Natural killer cell treated with Interleukin-12 subunit alpha and Interleukin-12 subunit beta and Interleukin-15 and Interleukin-18, amount 100 ng/mL, for 72 hours (primary cell): ENCODE measurements around the gene SLC7A5. TPM values are rescaled to one million over a fixed set of nuclear protein-coding genes. Genes with fewer than 3 reads are reported as not detected.
"Not testable (repeated sequence)": the region's sequence is repeated elsewhere in the genome, so short reads cannot be mapped to it uniquely, and the experiment has no call there.

Experiments
- ATAC-seq, 2 donors: fragments of 150-1000 bp; cut with Tn5 transposase in 1 of 2; sonication (Bioruptor Pico), chemical (Tn5 transposase) in 1 of 2; 2 replicates each; pipeline ENCODE4 v1.10.0; 2021
- DNase-seq: peaks from one replicate; pipeline ENCODE4 v3.0.0; 2022; ENCODE audit warnings: low spot score
- H3K27ac Mint-ChIP-seq, 2 donors: 1 replicate in 1 of 2; 2 replicates in 1 of 2; pipeline ENCODE4 v1.8.0; 2022; ENCODE audit warnings: mixed read lengths in 2 of 2, mild to moderate bottlenecking in 1 of 2, moderate library complexity in 1 of 2
- H3K27me3 Mint-ChIP-seq, 2 donors: 1 replicate in 1 of 2; 2 replicates in 1 of 2; pipeline ENCODE4 v1.8.0; 2022; ENCODE audit warnings: mixed read lengths in 2 of 2
- H3K36me3 Mint-ChIP-seq: one replicate; pipeline ENCODE4 v1.8.0; 2022; ENCODE audit warnings: mixed read lengths
- H3K4me1 Mint-ChIP-seq, 2 donors: 1 replicate in 1 of 2; 2 replicates in 1 of 2; pipeline ENCODE4 v1.8.0; 2022; ENCODE audit warnings: low read depth in 2 of 2, mixed read lengths in 2 of 2, mild to moderate bottlenecking in 1 of 2
- H3K4me3 Mint-ChIP-seq: one replicate; pipeline ENCODE4 v1.8.0; 2022; ENCODE audit warnings: mixed read lengths
- H3K9me3 Mint-ChIP-seq: 2 replicates; pipeline ENCODE4 v1.8.0; 2022; ENCODE audit warnings: mixed read lengths
- total RNA-seq, 2 donors: library from RNA; stranded (reverse); gene quantifications; one replicate each; pipeline ENCODE4 v1.2.3, GENCODE V29; 2022

Gene SLC7A5
- total RNA-seq, result 100 to 1,000 TPM; 142 to 348 TPM

- H3K9me3 Mint-ChIP-seq, H3K27me3 Mint-ChIP-seq: not testable (repeated sequence)
- Mint-ChIP-seq H3K4me1 (peaks cover 43 to 52% of the 10 kb centered on the region in 2 donors), H3K4me3 (peak within 1 kb of the TSS; percentile 97), H3K27ac (peak within 1 kb of the TSS; percentile 95 to 97), H3K36me3 (peaks cover 23% of the 10 kb centered on the region)
- ATAC-seq (peak; percentile 83 to 86), DNase-seq (peak; percentile 92)
Observed at GRCh38 chr16:87869061-87869878, at the start of gene SLC7A5. TSS of gene SLC7A5 (minus strand) at chr16:87869507. CDS start at chr16:87869422, 85 bp downstream.

DNA sequence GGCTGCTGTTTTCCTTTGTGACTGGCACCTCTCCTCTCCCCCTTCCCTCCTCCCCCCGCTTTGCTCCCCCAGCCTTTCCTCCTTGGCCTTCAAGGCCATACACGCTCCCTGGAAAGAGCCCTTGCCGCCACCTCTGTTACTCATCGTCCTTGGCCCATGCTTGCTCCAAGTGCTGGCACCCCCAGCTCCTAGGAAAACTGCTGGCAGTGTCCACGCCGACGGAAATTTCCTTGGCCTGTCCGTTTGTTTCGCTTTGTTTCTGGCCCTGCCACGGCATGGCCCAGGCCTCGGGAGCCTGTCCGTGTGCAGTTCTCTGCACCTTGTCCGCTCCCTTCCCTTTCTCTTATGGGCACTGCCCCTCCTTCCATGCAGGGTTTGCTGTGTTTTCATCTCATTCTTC is 49.0 kb upstream of the SLC7A5 start:
- Mint-ChIP-seq H3K36me3 (no peaks in the 10 kb centered on the region), H3K4me1 (peaks cover 0 to 2% of the 10 kb centered on the region in 2 donors), H3K27me3 (peaks cover 7 to 8% of the 10 kb centered on the region in 2 donors), H3K27ac (no peak overlapping the region), H3K4me3 (no peak overlapping the region), H3K9me3 (no peaks in the 10 kb centered on the region)
- DNase-seq, result no peak
- ATAC-seq, result no peak

- ATAC-seq (no peak), DNase-seq (no peak)
- H3K4me3 Mint-ChIP-seq, result no peak overlapping the region
- H3K27me3 Mint-ChIP-seq, result peaks cover 10% of the 10 kb centered on the region in 2 donors
- no peaks in the 10 kb centered on the region for H3K9me3 Mint-ChIP-seq
- no peaks in the 10 kb centered on the region for H3K36me3 Mint-ChIP-seq
- peaks cover 2% of the 10 kb centered on the region in 2 donors for H3K4me1 Mint-ChIP-seq
- H3K27ac Mint-ChIP-seq, result no peak overlapping the region
Observed at GRCh38 chr16:87917503-87917902, 48.2 kb upstream of the SLC7A5 start.

GRCh38 chr16:87914812-87915211 is 45.5 kb upstream of the SLC7A5 start:
- Mint-ChIP-seq H3K27me3 (peaks cover 13% of the 10 kb centered on the region in 2 donors), H3K9me3 (no peaks in the 10 kb centered on the region), H3K27ac (no peak overlapping the region), H3K4me3 (no peak overlapping the region), H3K4me1 (peaks cover 4% of the 10 kb centered on the region in 2 donors), H3K36me3 (no peaks in the 10 kb centered on the region)
- DNase-seq, result peak; percentile 50
- no peak for ATAC-seq

GRCh38 chr16:87914021-87914725 is 44.9 kb upstream of the SLC7A5 start:
- not testable (repeated sequence) for H3K27ac Mint-ChIP-seq, H3K4me1 Mint-ChIP-seq, H3K9me3 Mint-ChIP-seq, H3K4me3 Mint-ChIP-seq, ATAC-seq, DNase-seq, H3K36me3 Mint-ChIP-seq
- H3K27me3 Mint-ChIP-seq, result peaks cover 13 to 15% of the 10 kb centered on the region in 2 donors

GRCh38 chr16:87912691-87913090 is 43.4 kb upstream of the SLC7A5 start:
- peak overlapping the region in 1 of 2 donors; percentile 74 for H3K27ac Mint-ChIP-seq
- H3K4me1 Mint-ChIP-seq, result not testable (repeated sequence)

DNA sequence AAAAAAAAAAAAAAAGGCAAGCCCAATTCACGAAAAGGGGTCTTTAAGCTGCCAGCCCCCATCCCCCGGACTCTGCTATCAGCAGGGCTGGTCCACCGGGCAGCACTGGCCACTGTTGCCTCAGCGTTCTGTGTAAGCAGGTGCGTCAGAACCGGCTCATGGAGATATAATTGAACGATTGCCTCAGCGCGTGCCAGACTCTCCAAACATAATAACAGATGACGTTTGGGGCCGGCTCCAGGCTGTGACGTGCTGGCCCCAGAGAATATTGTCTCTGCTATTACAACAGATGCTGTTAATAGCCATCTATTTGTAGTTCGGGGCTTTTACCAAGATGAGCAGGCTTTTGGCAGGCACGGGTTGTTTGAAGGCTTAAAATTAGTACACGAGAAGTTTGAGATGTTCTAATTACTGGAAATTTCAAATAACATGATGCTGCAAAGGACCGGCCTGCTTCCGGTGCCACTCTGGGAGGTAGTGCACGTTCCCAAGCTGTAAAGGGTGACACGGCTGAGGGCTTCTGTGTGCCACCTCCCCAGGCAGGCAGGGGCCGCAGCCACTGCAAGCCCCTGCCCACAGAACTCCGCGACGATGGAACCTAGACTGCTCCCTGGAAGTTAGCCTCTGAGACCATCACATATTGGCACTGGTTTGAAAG is 41.9 kb upstream of the SLC7A5 start:
- DNase-seq, result peak; percentile 31
- not testable (repeated sequence) for H3K27ac Mint-ChIP-seq, H3K9me3 Mint-ChIP-seq, H3K36me3 Mint-ChIP-seq, ATAC-seq, H3K4me3 Mint-ChIP-seq, H3K4me1 Mint-ChIP-seq
- peaks cover 6 to 11% of the 10 kb centered on the region in 2 donors for H3K27me3 Mint-ChIP-seq

More at GRCh38 chr16:87912691-87913090, 43.4 kb upstream of the SLC7A5 start:
- H3K9me3 Mint-ChIP-seq, ATAC-seq, H3K36me3 Mint-ChIP-seq: not testable (repeated sequence)
- H3K27me3 Mint-ChIP-seq, result peaks cover 6 to 11% of the 10 kb centered on the region in 2 donors
- peak; percentile 42 for DNase-seq
- peak overlapping the region; percentile 15 for H3K4me3 Mint-ChIP-seq

GRCh38 chr16:87909203-87909935 is 40.1 kb upstream of the SLC7A5 start:
- ATAC-seq, result peak; percentile 80 to 85
- H3K4me3 Mint-ChIP-seq, H3K27me3 Mint-ChIP-seq, H3K36me3 Mint-ChIP-seq, H3K9me3 Mint-ChIP-seq, H3K4me1 Mint-ChIP-seq: not testable (repeated sequence)
- peak overlapping the region in 1 of 2 donors; percentile 37 for H3K27ac Mint-ChIP-seq
- DNase-seq, result peak; percentile 76

- H3K27ac Mint-ChIP-seq, H3K36me3 Mint-ChIP-seq, H3K4me3 Mint-ChIP-seq, H3K27me3 Mint-ChIP-seq, DNase-seq, ATAC-seq, H3K9me3 Mint-ChIP-seq, H3K4me1 Mint-ChIP-seq: not testable (repeated sequence)
Observed at GRCh38 chr16:87908101-87908500, 38.8 kb upstream of the SLC7A5 start.

DNA sequence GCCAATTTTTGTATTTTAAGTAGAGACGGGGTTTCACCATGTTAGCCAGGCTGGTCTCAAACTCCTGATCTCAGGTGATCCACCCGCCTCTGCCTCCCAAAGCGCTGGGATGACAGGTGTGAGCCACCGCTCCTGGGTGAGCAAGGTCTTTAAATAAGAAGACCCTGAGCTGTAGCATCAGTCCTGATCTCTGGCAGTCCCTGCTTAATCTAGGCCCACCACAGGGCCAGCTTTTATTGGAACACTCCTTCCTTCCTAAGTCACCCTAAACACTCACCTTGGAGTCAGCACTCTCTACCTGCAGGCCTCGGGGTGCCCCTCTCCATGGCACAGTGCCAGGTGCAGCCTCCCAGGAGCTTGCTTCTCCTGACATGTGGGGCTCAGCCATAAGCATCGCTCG is 36.2 kb upstream of the SLC7A5 start:
- not testable (repeated sequence) for H3K4me1 Mint-ChIP-seq, H3K9me3 Mint-ChIP-seq, H3K27me3 Mint-ChIP-seq, H3K4me3 Mint-ChIP-seq, H3K36me3 Mint-ChIP-seq, H3K27ac Mint-ChIP-seq
- peak; percentile 39 for DNase-seq
- ATAC-seq, result peak in 1 of 2 donors; percentile 6

DNA sequence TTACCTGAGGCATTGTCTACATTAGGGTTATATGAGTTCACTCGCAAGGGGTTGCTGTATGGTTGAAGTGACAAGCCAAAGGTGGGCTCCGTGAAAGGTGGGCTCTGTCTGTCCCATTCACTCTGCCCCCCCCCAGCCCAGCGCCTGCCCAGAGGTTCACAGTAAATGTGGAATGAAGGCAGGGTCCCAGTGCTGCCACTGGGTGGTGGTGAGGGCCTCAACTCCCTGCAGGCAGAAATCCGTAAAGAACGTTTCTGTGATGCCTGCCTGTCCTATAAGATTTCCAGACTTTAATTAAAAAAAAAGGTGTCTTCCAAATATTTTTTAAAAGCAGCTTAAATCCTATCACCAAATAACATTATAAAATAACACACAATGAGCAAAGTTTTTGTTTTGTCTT is 35.7 kb upstream of the SLC7A5 start:
- not testable (repeated sequence) for H3K36me3 Mint-ChIP-seq, H3K9me3 Mint-ChIP-seq, H3K4me1 Mint-ChIP-seq, ATAC-seq, H3K27me3 Mint-ChIP-seq, H3K4me3 Mint-ChIP-seq, H3K27ac Mint-ChIP-seq
- DNase-seq, result peak; percentile 53

GRCh38 chr16:87900489-87900888 is 31.2 kb upstream of the SLC7A5 start:
- H3K36me3 Mint-ChIP-seq, H3K4me3 Mint-ChIP-seq, H3K9me3 Mint-ChIP-seq, H3K27ac Mint-ChIP-seq, DNase-seq, H3K27me3 Mint-ChIP-seq, ATAC-seq: not testable (repeated sequence)
- peaks cover 26 to 27% of the 10 kb centered on the region in 2 donors for H3K4me1 Mint-ChIP-seq
